COR-L47 (cell line): ENCODE data around the gene GABBR2.

Source experiments
- DNase-seq: peaks from one replicate; lab custom pipeline; 2025; lab: John Stamatoyannopoulos, UW

Gene GABBR2

GRCh38 chr9:98342820-98343210 lies 365.9 kb downstream of the GABBR2 start:
- no peak for DNase-seq

- DNase-seq = no peak
These were observed 366.5 kb downstream of the GABBR2 start for GRCh38 chr9:98342098-98342819.

DNA sequence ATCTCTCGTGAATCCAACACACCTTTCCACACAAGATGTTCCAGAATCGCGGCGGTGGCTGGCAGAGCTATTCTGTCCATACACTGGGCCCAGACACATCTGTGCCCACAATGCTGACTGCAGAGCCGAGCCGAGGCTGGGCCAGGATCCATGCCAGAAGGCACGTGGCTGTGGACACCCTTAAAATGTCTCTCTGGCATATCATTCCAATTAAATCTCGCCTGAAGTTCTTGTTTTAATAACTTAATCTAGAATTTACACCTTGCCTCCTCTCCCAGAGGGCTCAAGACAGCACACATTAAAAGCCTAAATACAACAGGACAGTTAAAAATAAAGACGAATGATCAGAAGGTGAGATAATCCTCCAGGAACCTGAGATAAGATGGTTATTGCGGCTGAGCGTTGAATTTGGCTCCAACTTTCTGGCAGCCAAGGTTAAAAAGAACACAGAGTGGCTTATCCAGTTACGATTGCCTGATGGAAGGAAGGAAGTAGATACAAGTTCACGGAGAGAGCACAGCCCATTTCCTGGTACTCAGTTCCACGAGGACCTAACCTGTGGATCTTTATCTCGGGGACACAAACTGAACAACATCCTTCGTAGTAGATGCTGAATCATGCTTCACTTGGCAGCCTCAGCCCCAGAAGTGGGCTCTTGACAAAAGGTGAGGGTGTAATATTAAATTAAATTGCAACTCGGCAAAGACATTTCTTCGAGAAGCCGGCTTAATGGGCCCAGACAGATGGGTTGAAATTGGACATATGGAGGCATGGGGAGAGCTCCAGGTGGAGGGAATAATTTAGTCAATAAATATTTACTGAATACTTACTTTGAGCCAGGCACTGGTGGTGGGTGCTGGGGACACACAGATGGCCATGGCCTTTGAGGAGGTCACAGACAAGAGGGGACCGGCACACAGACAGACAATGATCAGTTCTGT lies 367.3 kb downstream of the GABBR2 start:
- no peak for DNase-seq

GRCh38 chr9:98339987-98340800 lies 368.5 kb downstream of the GABBR2 start:
- no peak for DNase-seq

GRCh38 chr9:98335661-98336060 lies 373.1 kb downstream of the GABBR2 start:
- no peak for DNase-seq

- DNase-seq = no peak
These were observed 373.9 kb downstream of the GABBR2 start for GRCh38 chr9:98334796-98335195.

- DNase-seq = no peak
These were observed 374.8 kb downstream of the GABBR2 start for GRCh38 chr9:98333703-98334582.

DNA sequence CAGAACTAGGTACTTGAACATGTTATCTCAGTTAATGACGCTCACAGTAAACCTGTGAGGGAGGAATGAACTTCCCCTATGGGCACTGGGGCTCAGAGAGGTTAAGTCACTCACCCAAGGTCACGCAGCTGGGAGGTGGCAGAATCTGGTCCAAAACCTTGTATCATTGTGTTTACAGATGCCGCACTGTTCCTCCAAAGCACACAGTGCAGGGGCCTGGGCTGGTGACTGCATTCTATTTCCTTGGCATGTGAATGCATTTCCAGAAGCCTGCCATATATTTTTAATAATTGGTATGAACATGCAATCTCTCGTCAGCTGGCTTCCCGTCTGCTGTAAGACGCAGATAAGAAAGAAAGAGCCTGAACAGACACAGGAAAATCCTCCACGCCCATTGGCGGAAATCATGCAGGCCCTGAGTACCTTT lies 376.3 kb downstream of the GABBR2 start:
- DNase-seq = no peak

DNA sequence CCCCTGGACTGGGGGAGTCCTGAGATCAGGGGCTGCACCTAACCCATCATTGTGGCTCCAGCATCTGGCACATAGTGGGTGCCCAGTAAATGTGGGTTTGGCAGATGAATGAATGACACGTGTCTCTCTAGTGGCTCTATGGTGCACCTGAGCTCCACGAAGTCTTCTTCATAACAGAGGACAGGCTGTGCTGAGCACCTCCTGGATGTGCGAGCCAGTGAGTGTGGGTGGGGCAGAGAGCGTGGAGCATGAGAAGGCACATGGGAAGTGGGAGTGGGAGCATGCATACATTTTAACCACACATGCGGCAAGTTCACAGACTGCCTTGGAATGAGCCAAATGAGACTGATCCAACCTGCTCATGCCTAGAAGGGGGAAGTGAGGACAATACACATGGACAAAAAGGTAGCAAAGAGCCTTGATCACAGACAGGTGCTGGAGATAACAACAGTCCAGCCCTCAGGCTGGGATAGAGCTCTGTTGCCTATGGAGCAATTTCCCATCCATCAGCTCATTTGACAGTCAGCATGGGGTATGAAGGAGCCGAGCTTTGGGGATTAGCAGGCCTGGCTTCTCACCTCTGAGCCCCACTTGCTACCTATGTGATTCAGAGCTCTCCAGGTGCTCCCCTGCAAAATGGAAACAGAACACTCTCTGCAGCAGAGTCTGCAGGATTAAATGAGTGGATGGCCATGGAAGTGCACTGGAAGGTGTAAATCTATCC lies 377.0 kb downstream of the GABBR2 start:
- no peak for DNase-seq

DNA sequence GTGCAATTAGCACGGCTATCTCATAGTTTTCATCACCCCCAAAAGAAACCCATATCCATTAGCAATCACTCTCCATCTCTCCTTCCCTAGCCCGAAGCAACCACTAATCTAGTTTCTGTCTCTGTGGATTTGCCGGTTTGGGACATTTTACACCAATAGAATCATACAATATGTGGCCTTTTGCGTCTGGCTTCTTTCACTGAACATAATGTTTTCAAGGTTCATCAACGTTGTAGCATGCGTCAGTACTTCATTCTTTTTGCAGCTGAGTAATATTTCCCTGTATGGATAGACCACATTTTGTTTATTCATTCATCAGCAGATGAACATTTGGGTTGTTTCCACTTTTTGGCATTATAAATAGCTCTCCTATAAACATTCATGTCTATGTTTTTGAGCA lies 377.9 kb downstream of the GABBR2 start:
- DNase-seq = no peak

GRCh38 chr9:98329904-98330303 lies 378.8 kb downstream of the GABBR2 start:
- no peak for DNase-seq

DNA sequence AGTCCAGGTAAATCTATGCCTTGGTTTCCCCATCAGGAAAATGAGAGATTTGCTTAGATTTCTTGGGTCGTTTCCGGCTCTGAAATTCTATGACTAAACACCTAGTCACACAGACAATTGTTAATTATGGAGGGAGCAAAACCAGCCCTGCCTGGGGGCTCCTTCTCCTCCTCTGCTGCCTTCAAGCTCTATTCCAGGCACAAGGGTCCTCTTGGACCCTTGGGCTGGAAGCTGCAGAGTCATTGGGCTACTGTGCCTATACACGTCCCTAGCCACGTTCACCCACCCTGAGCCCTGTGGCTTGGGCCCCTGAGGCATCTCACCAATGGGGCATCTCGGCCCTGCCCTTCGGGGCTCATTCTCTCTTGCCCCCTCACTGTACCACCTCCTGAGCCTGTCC lies 379.5 kb downstream of the GABBR2 start:
- no peak for DNase-seq

- no peak for DNase-seq
These were observed 380.0 kb downstream of the GABBR2 start for GRCh38 chr9:98328770-98329169.

DNA sequence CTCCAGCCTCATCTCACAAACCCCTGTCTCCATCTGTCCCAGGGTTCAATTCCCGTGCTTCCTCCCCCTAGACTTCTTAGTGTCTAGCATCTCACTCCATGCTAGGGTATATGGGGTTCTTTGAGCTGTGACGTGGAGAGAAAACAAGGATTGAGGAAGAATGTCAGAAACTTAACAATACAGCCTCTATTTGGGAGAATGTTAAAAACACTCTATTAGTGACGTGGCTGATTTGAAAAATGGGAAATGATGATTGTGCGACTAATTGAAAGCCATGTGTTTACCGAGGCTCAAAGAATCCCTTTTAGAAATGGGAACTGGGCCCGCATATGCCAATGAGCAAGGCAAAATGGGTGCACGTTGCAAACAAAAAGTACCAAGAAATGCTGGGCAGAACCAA lies 380.6 kb downstream of the GABBR2 start:
- no peak for DNase-seq

GRCh38 chr9:98327249-98327561 lies 381.5 kb downstream of the GABBR2 start:
- no peak for DNase-seq

- DNase-seq = no peak
These were observed 382.1 kb downstream of the GABBR2 start for GRCh38 chr9:98326459-98327248.

GRCh38 chr9:98324801-98325200 lies 383.9 kb downstream of the GABBR2 start:
- no peak for DNase-seq

DNA sequence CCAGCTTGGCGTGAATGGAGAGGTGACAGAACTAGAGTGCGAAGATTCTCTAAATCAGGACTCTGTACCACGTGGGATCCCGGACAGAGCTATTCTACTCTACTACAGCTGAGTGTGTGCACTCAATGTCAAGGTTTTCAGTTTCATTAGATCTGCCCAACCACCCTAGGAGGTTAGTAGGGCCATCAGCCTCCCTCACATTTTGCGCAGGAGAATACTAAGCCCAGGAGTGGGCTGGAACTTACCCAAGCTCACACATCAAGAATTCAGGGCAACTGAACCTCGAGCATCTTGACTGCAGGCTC lies 385.0 kb downstream of the GABBR2 start:
- no peak for DNase-seq

GRCh38 chr9:98323051-98323830 lies 385.5 kb downstream of the GABBR2 start:
- DNase-seq = no peak
